H1 (cell line): ENCODE data around the gene NME8. TPM values are rescaled to one million over a fixed set of nuclear protein-coding genes. Genes with fewer than 3 reads are reported as not detected.

Source experiments
- CTCF ChIA-PET: fragments of 300-600 bp; sonication (Branson Sonifier 250); formaldehyde crosslinking; loops from one replicate; lab custom pipeline; 2021; ENCODE audit not compliant: partially characterized antibody; lab: Charles Lee
- POLR2A ChIA-PET: fragments of 300-600 bp; sonication (Branson Sonifier 250); formaldehyde crosslinking; loops from one replicate; lab custom pipeline; 2021; ENCODE audit warnings: inconsistent platforms; ENCODE audit not compliant: partially characterized antibody; lab: Charles Lee
- DNase-seq, 2 experiments: peaks; one replicate each; pipeline versions ENCODE4 v3.0.0 to v3.0.0-alpha.2; 2010 to 2022; ENCODE audit warnings: low spot score in 2 of 2, low read depth in 1 of 2, mixed read lengths in 1 of 2
- FAIRE-seq: peaks from 2 replicates; lab custom pipeline; 2011; peaks lifted over from hg19 to GRCh38; lab: Jason Lieb, UNC
- H2AFZ ChIP-seq: 2 replicates; pipeline ENCODE4 v1.8.1; 2012; ENCODE audit warnings: low read length, inconsistent platforms
- H2AK5ac ChIP-seq: 2 replicates; pipeline ENCODE4 v1.6.1; 2013; ENCODE audit warnings: low read depth, low read length
- H2BK120ac ChIP-seq: replicated peaks from 2 replicates; pipeline ENCODE3; 2013; ENCODE audit warnings: low read depth, low read length, inconsistent platforms
- H2BK12ac ChIP-seq: 2 replicates; pipeline ENCODE4 v1.6.1; 2013; ENCODE audit warnings: low read depth, low read length
- H2BK15ac ChIP-seq: 2 replicates; pipeline ENCODE4 v1.6.1; 2013; ENCODE audit warnings: low read length
- H2BK20ac ChIP-seq: 2 replicates; pipeline ENCODE4 v1.6.1; 2013; ENCODE audit warnings: low read length
- H2BK5ac ChIP-seq: 2 replicates; pipeline ENCODE4 v1.6.1; 2013; ENCODE audit warnings: low read depth, low read length
- H3K14ac ChIP-seq: 2 replicates; pipeline ENCODE4 v1.6.1; 2013; ENCODE audit warnings: inconsistent platforms; ENCODE audit not compliant: insufficient read length
- H3K18ac ChIP-seq: 2 replicates; pipeline ENCODE4 v1.6.1; 2013; ENCODE audit warnings: low read length; ENCODE audit errors: extremely low read depth
- H3K23ac ChIP-seq: 2 replicates; pipeline ENCODE4 v1.6.1; 2013; ENCODE audit warnings: inconsistent platforms; ENCODE audit not compliant: insufficient read length
- H3K23me2 ChIP-seq: 2 replicates; pipeline ENCODE4 v1.6.1; 2013; ENCODE audit warnings: low read depth, low read length
- H3K27ac ChIP-seq: 2 replicates; pipeline ENCODE4 v1.6.1; 2011; ENCODE audit warnings: low read depth, low read length, inconsistent platforms
- H3K27me3 ChIP-seq, 4 experiments: replicated peaks in 1 of 4; 1 replicate in 1 of 4; 2 replicates in 3 of 4; pipeline versions ENCODE4 v1.6.1 to v1.8.1; 2011 to 2013; ENCODE audit warnings: low read length in 3 of 4, mild to moderate bottlenecking in 3 of 4, inconsistent platforms in 2 of 4, mixed read lengths in 2 of 4, moderate library complexity in 1 of 4; ENCODE audit not compliant: control insufficient read depth in 3 of 4, insufficient read depth in 3 of 4; ENCODE audit errors: extremely low read depth in 1 of 4
- H3K36me3 ChIP-seq, 4 experiments: 2 replicates each; pipeline versions ENCODE4 v1.6.1 to v1.8.1; 2011 to 2013; ENCODE audit warnings: mild to moderate bottlenecking in 4 of 4, low read length in 3 of 4, moderate library complexity in 2 of 4, control low read depth in 1 of 4, inconsistent platforms in 1 of 4; ENCODE audit not compliant: insufficient read depth in 4 of 4, control insufficient read depth in 2 of 4
- H3K4ac ChIP-seq: replicated peaks from 2 replicates; pipeline ENCODE3; 2013; ENCODE audit warnings: low read length, low read depth, mixed read lengths, inconsistent platforms; ENCODE audit not compliant: insufficient read length
- H3K4me1 ChIP-seq, 4 experiments: replicated peaks in 1 of 4; 1 replicate in 1 of 4; 2 replicates in 3 of 4; pipeline versions ENCODE4 v1.6.1 to v1.8.1; 2011 to 2013; ENCODE audit warnings: low read length in 3 of 4, inconsistent platforms in 2 of 4, mixed read lengths in 1 of 4; ENCODE audit not compliant: insufficient read depth in 4 of 4, control insufficient read depth in 3 of 4
- H3K4me2 ChIP-seq, 2 experiments: 2 replicates each; pipeline versions ENCODE4 v1.6.1 to v1.8.1; 2011 to 2013; ENCODE audit warnings: low read depth in 2 of 2, low read length in 2 of 2, control low read depth in 1 of 2, inconsistent platforms in 1 of 2, mild to moderate bottlenecking in 1 of 2; ENCODE audit not compliant: insufficient read depth in 1 of 2
- H3K4me3 ChIP-seq, 4 experiments: fragments of 200-600, 300-600 bp in 1 of 4; sonication (generic), shearing (Covaris generic), sonication (Bioruptor Twin) in 1 of 4; 2 replicates each; pipeline versions ENCODE4 v1.5.1 to v1.8.1; 2011 to 2016; ENCODE audit warnings: low read length in 4 of 4, low read depth in 3 of 4, control low read depth in 2 of 4, inconsistent platforms in 2 of 4, mild to moderate bottlenecking in 2 of 4, mixed read lengths in 1 of 4, moderate library complexity in 1 of 4; ENCODE audit not compliant: insufficient read depth in 2 of 4; ENCODE audit errors: extremely low read depth in 1 of 4
- H3K56ac ChIP-seq: replicated peaks from 2 replicates; pipeline ENCODE3; 2013; ENCODE audit warnings: low read depth, mild to moderate bottlenecking, mixed read lengths, low read length, inconsistent platforms; ENCODE audit not compliant: insufficient read length
- H3K79me1 ChIP-seq: 2 replicates; pipeline ENCODE4 v1.6.1; 2013; ENCODE audit warnings: low read depth, low read length, control low read depth
- H3K79me2 ChIP-seq, 2 experiments: 2 replicates each; pipeline versions ENCODE4 v1.6.1 to v1.8.1; 2012 to 2013; ENCODE audit warnings: low read length in 2 of 2, mild to moderate bottlenecking in 2 of 2, inconsistent platforms in 1 of 2; ENCODE audit not compliant: insufficient read depth in 2 of 2, control insufficient read depth in 1 of 2
- H3K9ac ChIP-seq, 4 experiments: replicated peaks in 1 of 4; 1 replicate in 1 of 4; 2 replicates in 3 of 4; pipeline versions ENCODE4 v1.6.1 to v1.8.1; 2011 to 2013; ENCODE audit warnings: low read depth in 3 of 4, low read length in 3 of 4, control low read depth in 2 of 4, mild to moderate bottlenecking in 2 of 4, moderate library complexity in 2 of 4, inconsistent platforms in 1 of 4; ENCODE audit errors: extremely low read depth in 1 of 4
- H3K9me3 ChIP-seq, 2 experiments: 2 replicates each; pipeline versions ENCODE4 v1.6.1 to v1.8.1; 2012 to 2013; ENCODE audit warnings: mild to moderate bottlenecking in 2 of 2, moderate library complexity in 2 of 2, control low read depth in 1 of 2, inconsistent platforms in 1 of 2, low read depth in 1 of 2, low read length in 1 of 2, mixed read lengths in 1 of 2; ENCODE audit not compliant: insufficient read depth in 2 of 2
- H4K20me1 ChIP-seq, 2 experiments: replicated peaks in 1 of 2; 2 replicates each; pipeline versions ENCODE3 to v1.8.1; 2011 to 2013; ENCODE audit warnings: inconsistent platforms in 2 of 2, low read length in 2 of 2, mild to moderate bottlenecking in 1 of 2; ENCODE audit not compliant: insufficient read depth in 2 of 2, control insufficient read depth in 1 of 2
- H4K5ac ChIP-seq: 2 replicates; pipeline ENCODE4 v1.6.1; 2013; ENCODE audit warnings: low read length, low read depth, mixed read lengths, inconsistent platforms; ENCODE audit not compliant: insufficient read length
- H4K8ac ChIP-seq: 2 replicates; pipeline ENCODE4 v1.8.0; 2013; ENCODE audit warnings: mild to moderate bottlenecking, moderate library complexity, low read length, inconsistent platforms; ENCODE audit not compliant: insufficient read depth; ENCODE audit errors: extremely low read depth
- H4K91ac ChIP-seq: replicated peaks from 2 replicates; pipeline ENCODE3; 2013; ENCODE audit warnings: low read length, mixed read lengths, inconsistent platforms; ENCODE audit not compliant: insufficient read length
- CHD1 ChIP-seq: IDR thresholded peaks from 2 replicates; pipeline ENCODE4 v1.6.1; 2012; ENCODE audit warnings: low read depth, low read length, improper control_type of control experiment
- EGR1 ChIP-seq: IDR thresholded peaks from 2 replicates; pipeline ENCODE4 v1.6.1; 2011; ENCODE audit warnings: low read depth, low read length, borderline replicate concordance
- WGBS, 2 experiments: shearing (Covaris generic) in 1 of 2; methylation state at CpG; one replicate each; pipeline versions ENCODE4 v1.1.6 to v1.1.7; 2013 to 2015; ENCODE audit warnings: low lambda C conversion rate in 2 of 2, mixed read lengths in 2 of 2, inconsistent platforms in 1 of 2, low coverage in 1 of 2, missing lambda C conversion rate in 1 of 2; ENCODE audit not compliant: insufficient replicate concordance in 2 of 2, insufficient coverage in 1 of 2, insufficient read length in 1 of 2; ENCODE audit errors: extremely low coverage in 1 of 2, missing lambda C conversion rate in 1 of 2; 5-methylcytosine and 5-hydroxymethylcytosine counted together
- polyA plus RNA-seq, 7 experiments: library from polyadenylated mRNA; depleted of rRNA in 3 of 7; stranded (reverse) in 5 of 7; unstranded in 2 of 7; fragments of >200 nt in 5 of 7; fragments of 200-250 nt in 2 of 7; gene quantifications; 1 replicate in 5 of 7; 2 replicates in 1 of 7; 4 replicates in 1 of 7; pipeline versions ENCODE4 v1.2.1 to v1.2.3, GENCODE V29; 2011 to 2013; ENCODE audit warnings: missing spikeins in 2 of 7, mixed read lengths in 2 of 7
- total RNA-seq: library from RNA; stranded (reverse); fragmentation: NEBNext Ultra II Directional; extraction: Animal tissue kit (Norgen Biotek cat#: 25700); gene quantifications from 2 replicates; pipeline ENCODE4 v1.2.1, GENCODE V29; 2021

Gene NME8
- total and polyA plus RNA-seq, 2 of the 8 experiments (the other 6 are each of a cell fraction or from before 2014, with no cell fraction given): 0.22 to 0.44 TPM

DNA sequence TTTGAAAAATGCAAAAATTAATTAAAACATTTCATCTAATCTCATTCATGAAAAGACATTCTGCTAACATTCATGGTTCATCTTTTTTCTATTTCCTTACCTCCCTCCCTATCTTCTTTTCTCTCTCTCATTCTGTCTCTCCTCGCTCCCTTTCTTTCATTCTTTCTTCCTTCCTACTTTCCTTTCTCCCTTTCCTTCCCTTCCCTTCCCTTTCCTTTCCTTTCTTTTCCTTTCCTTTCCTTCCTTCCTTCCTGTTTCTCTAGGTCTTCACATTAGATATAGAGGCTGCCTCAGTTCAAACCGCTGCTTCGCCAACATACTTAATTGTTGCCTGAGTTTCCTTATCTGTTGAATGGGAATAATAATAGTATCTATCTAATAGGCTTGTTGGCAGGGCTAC lies 46.3 kb downstream of the NME8 start:
- FAIRE-seq: no peak
- no peak for TF ChIP-seq EGR1
- TF ChIP-seq CHD1: no peak

More for the DNA sequence above, 46.3 kb downstream of the NME8 start:
- no peak overlapping the region for H2BK5ac ChIP-seq
- H2BK15ac ChIP-seq: no peak overlapping the region
- no peak overlapping the region for H3K14ac ChIP-seq
- no peaks in the 10 kb centered on the region for H3K36me3 ChIP-seq
- no peaks in the 10 kb centered on the region for H3K4me1 ChIP-seq
- H4K5ac ChIP-seq: no peak overlapping the region
- no peaks in the 10 kb centered on the region for H3K79me2 ChIP-seq
- no peak overlapping the region for H2AK5ac ChIP-seq
- H3K23ac ChIP-seq: no peak overlapping the region
- CTCF ChIA-PET: interaction anchor here (1.4 kb wide), 1 partner anchor 24 kb away, joined by 4 read pairs; no protein-coding TSS in a partner anchor
- no peaks in the 10 kb centered on the region for H3K27me3 ChIP-seq
- H3K4ac ChIP-seq: no peak overlapping the region
- H3K9ac ChIP-seq: no peak overlapping the region
- H3K56ac ChIP-seq: no peak overlapping the region
- H3K9me3 ChIP-seq: no peaks in the 10 kb centered on the region
- H3K27ac ChIP-seq: no peak overlapping the region
- no peak overlapping the region for H3K18ac ChIP-seq
- H2AFZ ChIP-seq: no peak overlapping the region
- DNase-seq: no peak
- POLR2A ChIA-PET: no interaction called here
- no peaks in the 10 kb centered on the region for H3K23me2 ChIP-seq
- no peak overlapping the region for H3K4me3 ChIP-seq
- no peaks in the 10 kb centered on the region for H4K20me1 ChIP-seq
- no peak overlapping the region for H4K91ac ChIP-seq
- no peak overlapping the region for H2BK20ac ChIP-seq
- no peak overlapping the region for H2BK120ac ChIP-seq
- H2BK12ac ChIP-seq: no peak overlapping the region
- no peak overlapping the region for H3K4me2 ChIP-seq
- no peak overlapping the region for H4K8ac ChIP-seq
- 74% methylated on average over 3 of the region's 3 CpGs; no CpG with 5 or more reads in 1 of the 2 experiments for WGBS, 2 experiments
- H3K79me1 ChIP-seq: no peaks in the 10 kb centered on the region
